Measurements from ENCODE around the gene YES1.
"Not testable (repeated sequence)": the region's sequence is repeated elsewhere in the genome, so short reads cannot be mapped to it uniquely, and the experiment has no call there.

The YES1 gene

GRCh38 chr18:730692-731091 is 81.3 kb downstream of the YES1 start:
- no peak for DNase-seq

GRCh38 chr18:730120-730519 is 81.9 kb downstream of the YES1 start:
- DNase-seq, result not testable (repeated sequence)

GRCh38 chr18:725646-726045 is 86.4 kb downstream of the YES1 start:
- DNase-seq, result no peak

GRCh38 chr18:723541-724080 is 88.4 kb downstream of the YES1 start:
- DNase-seq, result no peak

- no peak for DNase-seq
These were observed 95.0 kb downstream of the YES1 start for GRCh38 chr18:717003-717402.

- DNase-seq, result no peak
These were observed 96.4 kb downstream of the YES1 start for GRCh38 chr18:715626-716025.

GRCh38 chr18:713135-713490 is 98.9 kb downstream of the YES1 start:
- DNase-seq, result no peak

GRCh38 chr18:712401-713134 is 99.5 kb downstream of the YES1 start, which contains the start of gene ENOSF1:
Gene ENOSF1 (minus strand): TSS chr18:712630. CDS start chr18:712587, 43 bp downstream.
- DNase-seq, result peak in 53 of 58 donors; percentile 5 to 75 (median 50)

- DNase-seq, result peak in 49 of 58 donors; percentile 5 to 80 (median 43)
These were observed 100.2 kb downstream of the YES1 start for GRCh38 chr18:711657-712400.

- peak in 1 of 58 donors; percentile 23 for DNase-seq
These were observed 100.8 kb downstream of the YES1 start for GRCh38 chr18:711310-711656.

GRCh38 chr18:710418-711300 is 101.4 kb downstream of the YES1 start:
- DNase-seq, result no peak

- no peak for DNase-seq
These were observed 102.3 kb downstream of the YES1 start for GRCh38 chr18:709771-710170.

- no peak for DNase-seq
These were observed 103.9 kb downstream of the YES1 start for GRCh38 chr18:708096-708495.

- DNase-seq, result peak in 3 of 58 donors; percentile 3 to 6 (median 6)
These were observed 105.6 kb downstream of the YES1 start for GRCh38 chr18:706405-706804.

- no peak for DNase-seq
These were observed 108.7 kb downstream of the YES1 start for GRCh38 chr18:703213-703967.

- DNase-seq, result no peak
These were observed 114.2 kb downstream of the YES1 start for GRCh38 chr18:697800-698199.

GRCh38 chr18:697012-697411 is 115.0 kb downstream of the YES1 start:
- DNase-seq, result no peak

GRCh38 chr18:693466-694187 is 118.4 kb downstream of the YES1 start:
- peak in 2 of 58 donors; percentile 8 to 17 for DNase-seq

GRCh38 chr18:692824-693223 is 119.2 kb downstream of the YES1 start:
- no peak for DNase-seq

- DNase-seq, result no peak
These were observed 123.7 kb downstream of the YES1 start for GRCh38 chr18:688323-688722.

Measured in anterior cingulate cortex (tissue), 58 donors.